LoVo (cell line): ENCODE results near the gene APH1B.

ENCODE experiments used
- DNase-seq: peaks from one replicate; pipeline ENCODE4 v3.0.0-alpha.2; 2016; ENCODE audit warnings: low spot score

Gene APH1B

GRCh38 chr15:63254991-63255390 lies 22.4 kb upstream of the APH1B start:
- no peak for DNase-seq

- DNase-seq: no peak
Observed at GRCh38 chr15:63255489-63255990, 21.9 kb upstream of the APH1B start.

- DNase-seq: peak; percentile 46
Observed at GRCh38 chr15:63256433-63257274, 20.8 kb upstream of the APH1B start.

DNA sequence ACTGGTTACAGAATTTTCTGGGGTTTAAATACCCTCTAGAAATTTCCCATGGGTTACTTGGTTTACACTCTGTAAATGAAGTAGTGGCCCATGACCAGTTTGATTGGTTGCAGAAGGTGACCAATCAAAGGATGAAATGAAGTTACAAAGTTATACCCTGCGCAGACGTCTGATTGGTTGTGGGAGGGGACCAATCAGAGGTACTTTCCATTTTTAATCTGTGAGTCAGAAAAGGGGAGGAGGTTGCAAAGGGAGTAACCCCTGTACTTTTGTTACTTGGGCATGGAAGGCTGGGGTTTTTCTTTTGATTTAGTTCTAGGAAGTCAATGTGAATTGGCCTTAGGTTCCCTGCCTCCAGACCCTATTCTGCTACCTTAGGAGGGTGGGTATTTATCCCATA lies 18.7 kb upstream of the APH1B start:
- DNase-seq: no peak

DNA sequence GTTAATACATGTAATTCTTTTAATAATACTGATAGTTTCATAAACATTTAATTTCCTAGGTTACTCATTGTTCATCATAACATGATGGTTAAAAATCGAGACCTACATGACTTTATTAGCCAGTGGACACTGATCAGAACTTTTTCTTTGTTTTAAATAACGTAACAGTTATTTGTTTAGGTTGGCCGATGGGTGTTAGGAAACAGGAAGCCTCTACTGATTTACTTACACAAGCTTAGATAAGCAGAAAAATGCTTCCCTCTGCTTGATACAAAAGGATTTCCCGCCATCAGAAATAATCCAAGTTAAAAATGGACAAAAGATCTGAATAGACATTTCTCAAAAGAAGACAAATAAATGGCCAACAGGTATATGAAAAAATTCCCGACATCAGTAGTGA lies 16.6 kb upstream of the APH1B start:
- no peak for DNase-seq

DNA sequence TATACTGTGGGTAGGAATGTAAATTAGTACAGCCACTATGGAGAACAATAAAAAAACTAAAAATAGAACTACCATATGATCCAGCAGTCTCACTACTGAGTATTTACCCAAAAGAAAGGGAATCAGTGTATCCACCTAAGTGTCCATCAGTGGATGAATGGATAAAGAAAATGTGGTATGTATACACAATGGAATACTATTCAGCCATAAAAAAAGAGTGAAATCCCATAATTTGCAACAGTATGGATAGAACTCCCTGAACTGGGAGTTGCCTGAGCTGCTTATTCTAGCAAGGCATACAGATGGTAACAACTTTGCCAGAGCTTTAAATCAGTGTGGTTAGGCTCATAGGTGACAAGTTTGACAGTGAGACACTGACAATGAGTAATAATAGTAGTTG lies 16.1 kb upstream of the APH1B start:
- no peak for DNase-seq

DNA sequence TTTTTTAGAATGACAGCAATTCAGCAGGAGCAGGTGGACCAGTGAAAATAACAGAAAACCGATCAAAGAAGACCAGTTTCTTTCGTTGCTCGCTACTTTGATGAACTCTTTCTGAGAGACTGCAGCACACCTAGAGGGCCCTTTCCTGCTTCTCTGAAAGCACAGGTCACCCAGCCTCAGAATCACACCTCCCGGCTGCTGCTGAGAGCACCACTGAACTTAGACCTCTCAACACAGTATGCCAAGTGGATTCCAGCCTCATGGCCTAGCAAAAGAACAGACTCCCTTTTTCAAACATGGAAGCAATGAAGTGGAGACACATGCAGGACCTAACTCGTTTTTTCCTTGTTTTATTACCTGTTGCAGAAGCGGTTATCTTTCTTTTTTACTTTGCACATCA lies 13.9 kb upstream of the APH1B start:
- no peak for DNase-seq

DNA sequence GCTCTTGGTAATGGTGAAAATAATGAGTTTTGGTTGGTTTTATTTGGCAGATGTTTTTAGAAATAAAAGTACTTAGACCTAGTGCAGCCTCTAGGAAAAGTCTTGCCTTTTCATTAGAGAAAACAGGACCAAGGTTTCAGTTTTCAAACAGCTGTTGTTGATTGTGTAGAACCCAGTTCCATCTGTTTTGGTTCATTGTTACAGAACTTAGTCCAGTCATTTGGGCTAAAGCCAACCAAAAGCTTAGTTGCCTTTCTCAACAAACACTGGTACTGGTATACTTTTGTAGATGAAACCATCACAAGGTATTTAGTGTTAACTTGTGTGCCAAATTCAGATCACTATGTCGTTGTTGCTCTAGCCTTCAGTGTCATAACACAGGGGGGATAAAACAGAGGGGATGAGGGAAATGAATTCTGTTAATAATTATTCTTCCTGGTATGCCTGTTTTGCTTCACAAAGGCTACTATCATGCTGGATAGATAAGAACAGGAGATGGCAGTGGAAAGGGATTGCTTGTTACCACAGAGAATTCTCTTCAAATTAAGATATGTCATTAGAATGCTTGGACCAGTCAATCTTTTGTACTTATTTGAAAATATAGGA lies 12.6 kb upstream of the APH1B start:
- DNase-seq: no peak

DNA sequence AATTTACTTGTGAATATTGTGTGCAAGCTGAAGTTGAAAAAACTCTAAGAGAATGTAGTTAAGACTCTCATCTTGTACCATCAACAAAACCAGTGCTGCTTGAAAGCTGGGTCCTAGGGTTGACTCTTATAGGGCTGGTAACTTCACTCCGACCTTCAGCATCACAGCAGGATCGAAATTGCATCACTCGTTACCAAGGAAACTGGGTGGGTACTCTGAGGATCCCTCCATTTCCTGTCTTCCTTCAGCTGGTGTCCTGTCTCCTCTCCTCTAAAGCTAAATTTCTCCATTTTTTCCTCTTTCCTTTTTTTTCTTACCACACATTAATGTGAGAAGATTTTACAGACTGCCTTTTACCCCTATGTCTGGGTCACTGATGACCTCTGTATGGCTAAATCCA lies 3.0 kb upstream of the APH1B start:
- no peak for DNase-seq

GRCh38 chr15:63276342-63277037 lies 915 bp upstream of the APH1B start:
- peak; percentile 10 for DNase-seq

- no peak for DNase-seq
Observed at GRCh38 chr15:63277893-63278456, 570 bp downstream of the APH1B start.

DNA sequence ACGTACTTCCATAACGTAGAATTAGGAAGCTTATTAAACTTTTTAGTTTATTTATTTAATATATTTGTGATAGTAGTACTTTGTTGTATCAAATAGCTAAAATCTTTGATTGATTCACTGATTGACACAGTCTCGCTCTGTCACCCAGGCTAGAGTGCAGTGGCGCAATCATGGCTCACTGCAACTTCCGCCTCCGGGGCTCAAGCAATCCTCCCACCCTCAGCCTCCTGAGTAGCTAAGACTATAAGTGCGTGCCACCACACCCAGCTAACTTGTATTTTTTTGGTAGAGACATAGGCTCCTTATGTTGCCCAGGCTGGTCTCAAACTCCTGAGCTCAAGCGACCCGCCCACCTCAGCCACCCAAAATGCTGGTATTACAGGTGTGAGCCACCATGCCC lies 5.7 kb downstream of the APH1B start:
- no peak for DNase-seq

- DNase-seq: no peak
Observed at GRCh38 chr15:63284335-63284734, 6.9 kb downstream of the APH1B start.

- no peak for DNase-seq
Observed at GRCh38 chr15:63287109-63287508, 9.7 kb downstream of the APH1B start.

GRCh38 chr15:63288342-63288741 lies 10.9 kb downstream of the APH1B start:
- DNase-seq: no peak

GRCh38 chr15:63288778-63289378 lies 11.5 kb downstream of the APH1B start:
- DNase-seq: peak; percentile 67

- DNase-seq: no peak
Observed at GRCh38 chr15:63291507-63291906, 14.1 kb downstream of the APH1B start.

GRCh38 chr15:63292241-63292640 lies 14.8 kb downstream of the APH1B start:
- DNase-seq: no peak

GRCh38 chr15:63292771-63293170 lies 15.4 kb downstream of the APH1B start:
- DNase-seq: no peak

DNA sequence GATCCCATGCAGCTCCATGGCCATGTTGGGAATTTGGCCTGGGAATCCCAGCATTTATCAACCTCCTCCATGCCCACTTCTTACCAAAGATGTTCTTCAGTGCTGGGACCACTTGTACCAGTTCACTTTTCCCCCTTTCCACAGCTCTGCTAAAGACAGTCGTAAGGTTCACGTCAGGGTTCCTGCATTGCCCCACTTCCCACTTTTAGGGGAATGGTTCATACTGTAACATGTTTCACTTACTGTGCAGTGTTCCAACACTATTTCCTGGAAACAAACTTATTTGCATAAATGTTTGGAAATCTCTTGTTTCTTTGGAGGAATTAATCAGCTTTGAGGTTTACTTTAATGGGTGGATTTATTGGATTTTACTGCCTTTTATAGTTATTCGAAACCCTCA lies 17.0 kb downstream of the APH1B start:
- no peak for DNase-seq

DNA sequence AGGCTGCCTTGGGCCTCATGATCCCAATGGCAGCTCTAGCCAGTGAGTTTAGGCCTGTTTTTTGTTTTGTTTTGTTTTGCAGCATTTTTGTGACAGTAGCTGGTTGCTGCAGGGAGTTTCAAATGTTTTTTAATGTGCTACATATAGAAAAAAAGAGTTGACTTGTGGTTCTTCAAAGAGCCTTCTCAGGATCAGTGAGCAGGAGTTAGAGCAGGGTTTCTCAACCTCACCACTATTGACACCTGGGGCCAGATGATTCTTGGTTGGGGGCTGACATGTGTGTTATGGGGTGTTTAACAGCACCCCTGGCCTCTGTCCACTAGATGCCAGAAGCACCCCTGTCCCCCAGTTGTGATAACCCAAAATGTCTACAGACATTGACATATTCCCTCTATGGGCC lies 17.9 kb downstream of the APH1B start:
- DNase-seq: no peak

GRCh38 chr15:63296195-63296594 lies 18.8 kb downstream of the APH1B start:
- no peak for DNase-seq
